Thymus (tissue), 11 donors: ENCODE measurements around the gene FAM168A. TPM values are rescaled to one million over a fixed set of nuclear protein-coding genes. Genes with fewer than 3 reads are reported as not detected.

Experiments
- DNase-seq, 9 donors: peaks; one replicate each; pipeline ENCODE4 v3.0.0-alpha.2; 2013; ENCODE audit warnings: low spot score in 9 of 9, low read depth in 6 of 9, missing footprints in 1 of 9
- H3K27ac ChIP-seq, 2 donors: one replicate each; pipeline ENCODE4 v1.5.1; 2013; ENCODE audit warnings: control low read depth in 1 of 2, low read depth in 1 of 2, low read length in 1 of 2, mild to moderate bottlenecking in 1 of 2, moderate library complexity in 1 of 2
- H3K27me3 ChIP-seq, 2 donors: one replicate each; pipeline ENCODE4 v1.5.1; 2013; ENCODE audit warnings: low read length in 1 of 2; ENCODE audit not compliant: control insufficient read depth in 2 of 2, insufficient read depth in 1 of 2
- H3K36me3 ChIP-seq, 2 donors: one replicate each; pipeline ENCODE4 v1.5.1; 2013; ENCODE audit warnings: low read length in 1 of 2, mild to moderate bottlenecking in 1 of 2, moderate library complexity in 1 of 2; ENCODE audit not compliant: control insufficient read depth in 2 of 2, insufficient read depth in 2 of 2
- H3K4me1 ChIP-seq, 2 donors: one replicate each; pipeline ENCODE4 v1.5.1; 2013; ENCODE audit warnings: low read length in 2 of 2; ENCODE audit not compliant: control insufficient read depth in 2 of 2, insufficient read depth in 2 of 2
- H3K4me3 ChIP-seq, 2 donors: one replicate each; pipeline ENCODE4 v1.5.1; 2013; ENCODE audit warnings: low read length in 2 of 2, control low read depth in 1 of 2, mild to moderate bottlenecking in 1 of 2
- H3K9me3 ChIP-seq, 2 donors: one replicate each; pipeline ENCODE4 v1.5.1; 2013; ENCODE audit warnings: low read length in 1 of 2, mild to moderate bottlenecking in 1 of 2; ENCODE audit not compliant: control insufficient read depth in 2 of 2, insufficient read depth in 1 of 2
- WGBS: extraction: QIAGEN DNeasy Blood & Tissue Kit; methylation state at CpG from one replicate; pipeline ENCODE4 v1.1.7; 2013; 5-methylcytosine and 5-hydroxymethylcytosine counted together
- polyA plus RNA-seq: library from polyadenylated mRNA; stranded (reverse); fragments of 200-250 nt; gene quantifications from one replicate; pipeline ENCODE4 v1.2.3, GENCODE V29; 2013
- total RNA-seq: library from RNA; stranded (reverse); fragments of 120-200 nt; gene quantifications from one replicate; pipeline ENCODE4 v1.2.4, GENCODE V29; 2013
- donor health status: healthy.

The FAM168A gene
- total and polyA plus RNA-seq, 2 donors: 6.8 to 9.7 TPM

GRCh38 chr11:73398132-73398526 lies 199.8 kb downstream of the FAM168A start:
- H3K9me3 ChIP-seq: no peaks in the 10 kb centered on the region
- H3K27me3 ChIP-seq: no peaks in the 10 kb centered on the region
- H3K36me3 ChIP-seq: peaks cover 34 to 43% of the 10 kb centered on the region in 2 donors
- 96% methylated on average over 5 of the region's 5 CpGs for WGBS
- no peak for DNase-seq
- H3K4me1 ChIP-seq: no peaks in the 10 kb centered on the region
- no peak overlapping the region for H3K27ac ChIP-seq
- H3K4me3 ChIP-seq: no peak overlapping the region

- 97% methylated on average over 8 of the region's 8 CpGs for WGBS
- H3K27me3 ChIP-seq: no peaks in the 10 kb centered on the region
- peaks cover 39 to 42% of the 10 kb centered on the region in 2 donors for H3K36me3 ChIP-seq
- H3K27ac ChIP-seq: no peak overlapping the region
- DNase-seq: no peak
- H3K4me3 ChIP-seq: no peak overlapping the region
- no peaks in the 10 kb centered on the region for H3K4me1 ChIP-seq
- no peaks in the 10 kb centered on the region for H3K9me3 ChIP-seq
Measured at GRCh38 chr11:73397468-73398131, 200.3 kb downstream of the FAM168A start.

GRCh38 chr11:73396985-73397384 lies 200.9 kb downstream of the FAM168A start:
- 98% methylated on average over 7 of the region's 7 CpGs for WGBS
- no peak overlapping the region for H3K27ac ChIP-seq
- no peaks in the 10 kb centered on the region for H3K4me1 ChIP-seq
- no peak for DNase-seq
- no peaks in the 10 kb centered on the region for H3K9me3 ChIP-seq
- H3K36me3 ChIP-seq: peaks cover 39 to 42% of the 10 kb centered on the region in 2 donors
- no peaks in the 10 kb centered on the region for H3K27me3 ChIP-seq
- no peak overlapping the region for H3K4me3 ChIP-seq

- no peaks in the 10 kb centered on the region for H3K9me3 ChIP-seq
- 96% methylated on average over 6 of the region's 6 CpGs for WGBS
- H3K4me1 ChIP-seq: no peaks in the 10 kb centered on the region
- H3K4me3 ChIP-seq: no peak overlapping the region
- H3K27me3 ChIP-seq: no peaks in the 10 kb centered on the region
- H3K36me3 ChIP-seq: peaks cover 35 to 40% of the 10 kb centered on the region in 2 donors
- DNase-seq: no peak
- no peak overlapping the region for H3K27ac ChIP-seq
Measured at GRCh38 chr11:73396251-73396930, 201.5 kb downstream of the FAM168A start.

- Histone ChIP-seq H3K36me3 (peaks cover 35 to 44% of the 10 kb centered on the region in 2 donors), H3K4me1 (no peaks in the 10 kb centered on the region), H3K27ac (no peak overlapping the region), H3K4me3 (no peak overlapping the region), H3K9me3 (no peaks in the 10 kb centered on the region), H3K27me3 (no peaks in the 10 kb centered on the region)
- 95% methylated on average over 22 of the region's 22 CpGs for WGBS
- DNase-seq: no peak
Measured at GRCh38 chr11:73395297-73396208, 202.4 kb downstream of the FAM168A start.

GRCh38 chr11:73394416-73395296 lies 203.3 kb downstream of the FAM168A start:
- Histone ChIP-seq H3K27ac (no peak overlapping the region), H3K27me3 (no peaks in the 10 kb centered on the region), H3K36me3 (peaks cover 35 to 44% of the 10 kb centered on the region in 2 donors), H3K9me3 (no peaks in the 10 kb centered on the region), H3K4me3 (no peak overlapping the region), H3K4me1 (no peaks in the 10 kb centered on the region)
- no peak for DNase-seq
- 97% methylated on average over 34 of the region's 34 CpGs for WGBS

GRCh38 chr11:73393479-73394415 lies 204.2 kb downstream of the FAM168A start:
- H3K27ac ChIP-seq: no peak overlapping the region
- peak in 4 of 9 donors; percentile 61 to 82 (median 74) for DNase-seq

GRCh38 chr11:73393011-73393380 lies 204.9 kb downstream of the FAM168A start:
- Histone ChIP-seq H3K27me3 (no peaks in the 10 kb centered on the region), H3K36me3 (peaks cover 35 to 43% of the 10 kb centered on the region in 2 donors), H3K9me3 (no peaks in the 10 kb centered on the region), H3K4me1 (peaks cover 0 to 10% of the 10 kb centered on the region in 2 donors), H3K4me3 (no peak overlapping the region), H3K27ac (no peak overlapping the region)
- 95% methylated on average over 7 of the region's 7 CpGs for WGBS
- DNase-seq: no peak

More at GRCh38 chr11:73393479-73394415, 204.2 kb downstream of the FAM168A start:
- WGBS: 88% methylated on average over 16 of the region's 16 CpGs
- Histone ChIP-seq H3K27me3 (no peaks in the 10 kb centered on the region), H3K9me3 (no peaks in the 10 kb centered on the region), H3K4me1 (peaks cover 0 to 3% of the 10 kb centered on the region in 2 donors), H3K4me3 (no peak overlapping the region), H3K36me3 (peaks cover 35 to 44% of the 10 kb centered on the region in 2 donors)
